ENCODE data around the gene SLX4IP.

SLX4IP gene

DNA sequence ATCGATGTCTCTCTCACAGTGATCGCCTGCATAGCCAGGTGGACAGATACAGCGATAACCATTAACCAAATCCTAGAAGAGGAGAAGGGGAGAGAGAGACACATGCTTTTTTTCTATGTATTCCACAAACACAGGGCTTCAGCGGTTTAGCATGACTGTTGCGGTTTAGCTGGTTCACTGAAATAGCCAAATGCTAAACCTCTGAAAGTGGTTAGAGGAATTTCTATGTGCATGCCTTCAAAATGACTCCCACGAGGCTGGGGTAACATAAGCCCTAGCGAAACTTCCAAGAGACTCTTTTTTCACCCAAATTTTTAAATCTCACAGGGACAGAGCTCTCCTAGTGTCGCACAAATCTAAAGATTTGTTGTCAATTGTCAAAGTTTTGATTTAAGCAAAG lies 213.5 kb downstream of the SLX4IP start:
- no peak overlapping the region for H2AFZ ChIP-seq

DNA sequence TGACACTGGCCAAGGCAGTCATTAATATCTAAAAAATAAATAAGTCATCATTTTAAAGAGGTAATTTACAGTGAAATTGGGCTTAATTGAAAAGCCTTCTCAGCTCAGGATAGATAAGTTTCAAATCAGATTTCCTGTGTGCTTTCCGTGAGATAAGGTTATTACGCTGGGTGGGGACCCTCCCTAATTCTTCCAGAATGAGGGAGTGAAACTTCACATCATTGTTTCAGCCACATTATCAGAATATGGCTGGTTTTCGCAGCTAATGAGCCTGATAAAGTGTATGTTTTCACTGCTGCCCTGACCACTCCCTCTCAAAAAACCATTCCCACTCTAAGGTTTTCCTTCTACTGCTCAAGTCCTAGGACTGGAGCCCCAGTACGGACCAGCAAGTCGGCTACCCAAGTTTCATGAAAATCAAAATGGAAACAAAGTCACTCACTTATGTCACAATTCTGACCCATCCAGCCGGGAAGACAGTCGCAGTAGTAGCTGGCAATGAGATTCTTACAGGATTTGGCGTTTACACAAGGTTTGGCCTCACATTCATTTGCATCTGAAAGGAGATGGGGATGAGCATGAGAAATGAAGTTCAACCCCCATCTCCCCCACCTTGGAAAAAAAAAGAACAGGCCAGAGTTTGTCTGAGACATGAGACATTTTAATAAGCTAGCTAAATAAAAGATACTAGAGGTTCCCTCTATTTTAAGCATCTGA lies 214.1 kb downstream of the SLX4IP start:
- Histone ChIP-seq H3K9ac (no peak overlapping the region), H3K79me2 (peaks cover 20% of the 10 kb centered on the region), H3K9me3 (ENCODE audit: control insufficient read depth, low read length) (no peaks in the 10 kb centered on the region), H3K36me3 (ENCODE audit: control insufficient read depth, insufficient read depth, low read length) (no peaks in the 10 kb centered on the region), H3K4me2 (ENCODE audit: low read length) (no peak overlapping the region), H3K27me3 (ENCODE audit: control insufficient read depth, insufficient read depth, low read length) (no peaks in the 10 kb centered on the region), H3K27ac (no peak overlapping the region), H3K4me1 (peaks cover 31% of the 10 kb centered on the region), H3K4me3 (ENCODE audit: low read depth, low read length) (no peak overlapping the region), H2AFZ (no peak overlapping the region)
- TF ChIP-seq, protein P1, sequence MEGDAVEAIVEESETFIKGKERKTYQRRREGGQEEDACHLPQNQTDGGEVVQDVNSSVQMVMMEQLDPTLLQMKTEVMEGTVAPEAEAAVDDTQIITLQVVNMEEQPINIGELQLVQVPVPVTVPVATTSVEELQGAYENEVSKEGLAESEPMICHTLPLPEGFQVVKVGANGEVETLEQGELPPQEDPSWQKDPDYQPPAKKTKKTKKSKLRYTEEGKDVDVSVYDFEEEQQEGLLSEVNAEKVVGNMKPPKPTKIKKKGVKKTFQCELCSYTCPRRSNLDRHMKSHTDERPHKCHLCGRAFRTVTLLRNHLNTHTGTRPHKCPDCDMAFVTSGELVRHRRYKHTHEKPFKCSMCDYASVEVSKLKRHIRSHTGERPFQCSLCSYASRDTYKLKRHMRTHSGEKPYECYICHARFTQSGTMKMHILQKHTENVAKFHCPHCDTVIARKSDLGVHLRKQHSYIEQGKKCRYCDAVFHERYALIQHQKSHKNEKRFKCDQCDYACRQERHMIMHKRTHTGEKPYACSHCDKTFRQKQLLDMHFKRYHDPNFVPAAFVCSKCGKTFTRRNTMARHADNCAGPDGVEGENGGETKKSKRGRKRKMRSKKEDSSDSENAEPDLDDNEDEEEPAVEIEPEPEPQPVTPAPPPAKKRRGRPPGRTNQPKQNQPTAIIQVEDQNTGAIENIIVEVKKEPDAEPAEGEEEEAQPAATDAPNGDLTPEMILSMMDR (IDR thresholded peaks at IDR 0.05) = no peak

More for the DNA sequence above, 213.5 kb downstream of the SLX4IP start:
- TF ChIP-seq, protein P1 (IDR thresholded peaks at IDR 0.05) = no peak
- H3K27me3 ChIP-seq (ENCODE audit: control insufficient read depth, insufficient read depth, low read length) = no peaks in the 10 kb centered on the region
- peaks cover 25% of the 10 kb centered on the region for H3K4me1 ChIP-seq
- no peak overlapping the region for H3K27ac ChIP-seq
- H3K4me3 ChIP-seq (ENCODE audit: low read depth, low read length) = no peak overlapping the region
- H3K9ac ChIP-seq = no peak overlapping the region
- no peaks in the 10 kb centered on the region for H3K9me3 ChIP-seq (ENCODE audit: control insufficient read depth, low read length)
- peaks cover 20% of the 10 kb centered on the region for H3K79me2 ChIP-seq
- H3K4me2 ChIP-seq (ENCODE audit: low read length) = no peak overlapping the region
- H3K36me3 ChIP-seq (ENCODE audit: control insufficient read depth, insufficient read depth, low read length) = no peaks in the 10 kb centered on the region

DNA sequence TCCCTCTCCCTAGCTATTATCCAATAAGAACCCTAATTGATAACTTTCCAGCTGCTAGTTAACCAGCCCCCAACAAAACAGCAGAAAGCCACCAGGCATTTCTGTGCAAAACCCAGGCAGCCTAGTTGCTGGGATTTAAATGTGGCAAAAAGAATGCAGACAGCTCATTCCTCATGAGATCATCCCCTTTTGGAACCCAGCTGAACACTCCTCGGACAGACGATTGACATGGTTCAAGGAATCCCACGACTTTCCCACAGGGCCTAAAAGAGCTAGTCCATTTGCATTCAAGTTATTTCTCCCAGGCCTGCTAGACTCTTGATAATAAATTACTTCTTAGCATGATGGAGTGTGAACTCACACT lies 214.7 kb downstream of the SLX4IP start:
- Histone ChIP-seq H2AFZ (no peak overlapping the region), H3K9me3 (ENCODE audit: control insufficient read depth, low read length) (no peaks in the 10 kb centered on the region), H3K4me2 (ENCODE audit: low read length) (no peak overlapping the region), H3K27me3 (ENCODE audit: control insufficient read depth, insufficient read depth, low read length) (no peaks in the 10 kb centered on the region), H3K79me2 (peaks cover 20% of the 10 kb centered on the region), H3K4me3 (ENCODE audit: low read depth, low read length) (no peak overlapping the region), H3K36me3 (ENCODE audit: control insufficient read depth, insufficient read depth, low read length) (no peaks in the 10 kb centered on the region), H3K4me1 (peaks cover 30% of the 10 kb centered on the region), H3K9ac (no peak overlapping the region), H3K27ac (no peak overlapping the region)
- TF ChIP-seq, protein P1 (IDR thresholded peaks at IDR 0.05) = no peak

DNA sequence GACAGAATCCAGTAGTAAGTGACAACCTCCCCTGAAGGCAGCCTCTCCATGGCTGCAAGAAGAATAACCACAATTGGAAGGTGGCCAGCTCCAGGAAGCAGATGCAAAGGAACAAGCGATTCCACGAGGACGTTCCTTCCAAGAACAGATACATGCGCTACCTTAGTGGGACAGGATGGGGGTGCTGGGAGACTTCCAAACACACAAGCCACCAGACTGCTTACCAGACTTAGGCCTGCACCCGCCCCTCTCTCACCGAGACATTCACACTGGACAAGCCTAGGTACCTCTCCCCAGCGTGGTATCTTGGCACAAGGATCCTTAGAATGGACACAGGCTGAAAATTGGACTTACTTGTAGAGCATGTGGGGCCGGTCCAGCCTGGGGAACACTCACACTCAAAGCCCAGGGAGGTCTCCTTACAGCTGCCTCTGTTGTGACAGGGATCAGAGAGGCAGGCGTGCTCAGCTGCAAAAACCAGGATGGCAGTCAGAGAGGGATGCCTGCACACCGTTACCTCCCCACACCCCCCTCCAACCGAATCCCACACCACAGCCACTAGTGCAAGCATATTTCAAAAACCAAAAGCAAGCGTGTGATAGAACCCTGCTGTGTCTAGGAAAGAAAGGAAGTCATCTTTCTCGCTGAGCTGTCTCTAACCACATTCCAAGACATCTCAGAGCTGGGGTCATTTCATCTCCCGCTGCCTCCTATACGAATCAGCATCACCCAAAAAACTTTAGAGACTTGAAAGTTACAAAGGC lies 216.3 kb downstream of the SLX4IP start:
- Histone ChIP-seq H3K27ac (no peak overlapping the region), H3K4me2 (ENCODE audit: low read length) (no peak overlapping the region), H3K27me3 (ENCODE audit: control insufficient read depth, insufficient read depth, low read length) (no peaks in the 10 kb centered on the region), H3K4me1 (peaks cover 39% of the 10 kb centered on the region), H3K4me3 (ENCODE audit: low read depth, low read length) (no peak overlapping the region), H3K79me2 (peaks cover 20% of the 10 kb centered on the region), H2AFZ (no peak overlapping the region), H3K9ac (no peak overlapping the region), H3K36me3 (ENCODE audit: control insufficient read depth, insufficient read depth, low read length) (no peaks in the 10 kb centered on the region), H3K9me3 (ENCODE audit: control insufficient read depth, low read length) (no peaks in the 10 kb centered on the region)
- TF ChIP-seq, protein P1 (IDR thresholded peaks at IDR 0.05) = peak; percentile 16
